Lung (tissue), 12 donors: ENCODE results near the gene MAGI2. TPM values are rescaled to one million over a fixed set of nuclear protein-coding genes. Genes with fewer than 3 reads are reported as not detected.

Source experiments
- ATAC-seq: fragments of 200-7000 bp; cut with Tn5 transposase; one replicate; pipeline ENCODE4 v1.9.1; 2020; ENCODE audit warnings: moderate number of reproducible peaks; ENCODE audit not compliant: insufficient read depth, low FRiP score
- DNase-seq, 3 donors: peaks; one replicate each; pipeline ENCODE4 v3.0.0-alpha.2; 2013 to 2017
- H3K27ac ChIP-seq, 2 donors: one replicate each; pipeline ENCODE4 v1.5.1; 2013; ENCODE audit warnings: mild to moderate bottlenecking in 2 of 2, moderate library complexity in 2 of 2, control low read depth in 1 of 2, inconsistent platforms in 1 of 2, low read depth in 1 of 2, low read length in 1 of 2
- H3K27me3 ChIP-seq, 3 donors: one replicate each; pipeline ENCODE4 v1.5.1; 2013; ENCODE audit warnings: low read length in 2 of 3; ENCODE audit not compliant: control insufficient read depth in 3 of 3, insufficient read depth in 3 of 3
- H3K36me3 ChIP-seq, 4 donors: one replicate each; pipeline ENCODE4 v1.5.1; 2013; ENCODE audit warnings: low read length in 4 of 4, mild to moderate bottlenecking in 1 of 4, moderate library complexity in 1 of 4; ENCODE audit not compliant: control insufficient read depth in 4 of 4, insufficient read depth in 4 of 4
- H3K4me1 ChIP-seq, 5 donors: one replicate each; pipeline ENCODE4 v1.5.1; 2013; ENCODE audit warnings: low read length in 5 of 5, mild to moderate bottlenecking in 2 of 5, moderate library complexity in 1 of 5; ENCODE audit not compliant: control insufficient read depth in 5 of 5, insufficient read depth in 5 of 5
- H3K4me3 ChIP-seq: one replicate; pipeline ENCODE4 v1.5.1; 2013; ENCODE audit warnings: mild to moderate bottlenecking, control low read depth, moderate library complexity
- H3K9ac ChIP-seq, 2 donors: one replicate each; pipeline ENCODE4 v1.5.1; 2013; ENCODE audit warnings: low read length in 2 of 2, control low read depth in 1 of 2; ENCODE audit not compliant: insufficient read depth in 1 of 2
- H3K9me3 ChIP-seq, 4 donors: one replicate each; pipeline ENCODE4 v1.5.1; 2013; ENCODE audit warnings: low read length in 3 of 4, mild to moderate bottlenecking in 1 of 4, moderate library complexity in 1 of 4; ENCODE audit not compliant: control insufficient read depth in 4 of 4, insufficient read depth in 3 of 4
- WGBS, 2 donors: extraction: QIAGEN DNeasy Blood & Tissue Kit; methylation state at CpG; one replicate each; pipeline ENCODE4 v1.1.7; 2013; 5-methylcytosine and 5-hydroxymethylcytosine counted together
- polyA plus RNA-seq, 2 donors: library from polyadenylated mRNA; stranded (reverse); fragments of 200-250 nt; gene quantifications; one replicate each; pipeline ENCODE4 v1.2.1, GENCODE V29; 2013
- total RNA-seq, 2 donors: library from RNA; depleted of rRNA in 1 of 2; stranded (reverse); fragments of >200 nt in 1 of 2; gene quantifications; one replicate each; pipeline ENCODE4 v1.2.1, GENCODE V29; 2014 to 2021
- TF ChIP-seq, protein P1 (sequence below): IDR thresholded peaks from 2 replicates; pipeline ENCODE4 v1.5.1; 2012; ENCODE audit warnings: mild to moderate bottlenecking; ENCODE audit errors: control extremely low read depth, extremely low read depth
- donor health status: control.
- donor health status: control.
- donor health status: Bipolar disorder and iron deficiency.
- donor health status: healthy.
- donor health status: DM: yes; HTN: yes; CAD: no.

The MAGI2 gene
- total and polyA plus RNA-seq, 4 donors = 0.94 to 18.0 (median 5.3) TPM

- TF ChIP-seq, protein P1, sequence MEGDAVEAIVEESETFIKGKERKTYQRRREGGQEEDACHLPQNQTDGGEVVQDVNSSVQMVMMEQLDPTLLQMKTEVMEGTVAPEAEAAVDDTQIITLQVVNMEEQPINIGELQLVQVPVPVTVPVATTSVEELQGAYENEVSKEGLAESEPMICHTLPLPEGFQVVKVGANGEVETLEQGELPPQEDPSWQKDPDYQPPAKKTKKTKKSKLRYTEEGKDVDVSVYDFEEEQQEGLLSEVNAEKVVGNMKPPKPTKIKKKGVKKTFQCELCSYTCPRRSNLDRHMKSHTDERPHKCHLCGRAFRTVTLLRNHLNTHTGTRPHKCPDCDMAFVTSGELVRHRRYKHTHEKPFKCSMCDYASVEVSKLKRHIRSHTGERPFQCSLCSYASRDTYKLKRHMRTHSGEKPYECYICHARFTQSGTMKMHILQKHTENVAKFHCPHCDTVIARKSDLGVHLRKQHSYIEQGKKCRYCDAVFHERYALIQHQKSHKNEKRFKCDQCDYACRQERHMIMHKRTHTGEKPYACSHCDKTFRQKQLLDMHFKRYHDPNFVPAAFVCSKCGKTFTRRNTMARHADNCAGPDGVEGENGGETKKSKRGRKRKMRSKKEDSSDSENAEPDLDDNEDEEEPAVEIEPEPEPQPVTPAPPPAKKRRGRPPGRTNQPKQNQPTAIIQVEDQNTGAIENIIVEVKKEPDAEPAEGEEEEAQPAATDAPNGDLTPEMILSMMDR = no peak
- Histone ChIP-seq H3K36me3 (no peaks in the 10 kb centered on the region), H3K9me3 (no peaks in the 10 kb centered on the region), H3K27me3 (peaks cover 0 to 3% (median 0%) of the 10 kb centered on the region in 3 donors), H3K4me1 (peaks cover 2 to 25% (median 4%) of the 10 kb centered on the region in 5 donors), H3K4me3 (no peak overlapping the region), H3K9ac (no peak overlapping the region), H3K27ac (no peak overlapping the region)
- 93 to 96% methylated on average over 5 of the region's 5 CpGs for WGBS, 2 donors
- DNase-seq = peak in 2 of 3 donors; percentile 20 to 30
- no peak for ATAC-seq
These were observed 1437.8 kb downstream of the MAGI2 start for GRCh38 chr7:78015574-78016260.

DNA sequence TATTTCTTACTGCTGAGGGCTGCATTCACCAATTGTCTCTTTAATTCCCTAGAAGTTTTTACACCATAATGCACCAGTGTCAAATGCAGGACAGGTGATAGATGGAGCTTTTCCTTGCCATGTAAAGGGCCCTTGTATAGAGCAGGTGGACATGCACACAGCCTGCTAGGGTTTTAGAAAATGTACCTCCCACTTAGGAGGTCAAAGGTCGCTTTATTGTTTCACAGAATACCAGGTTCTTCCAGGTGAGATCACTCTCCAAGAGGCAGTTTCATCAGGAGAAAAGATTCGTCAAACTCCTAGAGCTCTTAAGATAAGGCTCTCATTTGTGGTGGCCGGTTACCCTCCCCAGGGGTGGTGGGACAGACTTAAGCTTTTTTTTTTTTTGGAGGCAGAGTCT lies 1439.1 kb downstream of the MAGI2 start:
- DNase-seq (no peak), ATAC-seq (no peak)
- H3K4me1 ChIP-seq = peaks cover 2 to 17% (median 4%) of the 10 kb centered on the region in 5 donors
- WGBS, 2 donors = 88 to 97% methylated on average over 3 of the region's 3 CpGs
- H3K9me3 ChIP-seq = no peaks in the 10 kb centered on the region
- no peak overlapping the region for H3K4me3 ChIP-seq
- TF ChIP-seq, protein P1 = no peak
- no peak overlapping the region for H3K27ac ChIP-seq
- no peak overlapping the region for H3K9ac ChIP-seq
- no peaks in the 10 kb centered on the region for H3K36me3 ChIP-seq
- H3K27me3 ChIP-seq = peaks cover 0 to 3% (median 0%) of the 10 kb centered on the region in 3 donors

GRCh38 chr7:78013386-78013785 lies 1440.1 kb downstream of the MAGI2 start:
- DNase-seq (no peak), ATAC-seq (no peak)
- H3K4me3 ChIP-seq = no peak overlapping the region
- H3K27ac ChIP-seq = no peak overlapping the region
- H3K4me1 ChIP-seq = peaks cover 0 to 11% (median 4%) of the 10 kb centered on the region in 5 donors
- H3K9ac ChIP-seq = no peak overlapping the region
- TF ChIP-seq, protein P1 = no peak
- 83 to 90% methylated on average over 3 of the region's 3 CpGs for WGBS, 2 donors
- H3K27me3 ChIP-seq = no peaks in the 10 kb centered on the region
- H3K9me3 ChIP-seq = no peaks in the 10 kb centered on the region
- H3K36me3 ChIP-seq = no peaks in the 10 kb centered on the region
